Fibroblast of pulmonary artery (primary cell): ENCODE measurements around the gene HPCAL1.
A peak's percentile ranks its signal among the peaks of the same experiment; 100 is the strongest.

Experiments used
- DNase-seq: peaks from one replicate; pipeline ENCODE4 v3.0.0-alpha.2; 2010; ENCODE audit warnings: low read depth
- H3K4me3 ChIP-seq: replicated peaks from 2 replicates; pipeline ENCODE4 v1.5.1; 2011; ENCODE audit warnings: low read depth, mild to moderate bottlenecking, control low read depth, low read length, moderate library complexity
- CTCF ChIP-seq: IDR thresholded peaks from 2 replicates; pipeline ENCODE4 v1.5.1; 2011; ENCODE audit warnings: mild to moderate bottlenecking, control low read depth, low read length, inconsistent platforms; ENCODE audit errors: missing control alignments

Gene HPCAL1

GRCh38 chr2:10359246-10359645 is 56.5 kb downstream of the HPCAL1 start:
- no peak overlapping the region for H3K4me3 ChIP-seq
- no peak for TF ChIP-seq CTCF
- DNase-seq = no peak

- no peak for TF ChIP-seq CTCF
- DNase-seq = no peak
- no peak overlapping the region for H3K4me3 ChIP-seq
Observed at GRCh38 chr2:10359731-10360329, 57.1 kb downstream of the HPCAL1 start.

- TF ChIP-seq CTCF = no peak
- DNase-seq = no peak
- no peak overlapping the region for H3K4me3 ChIP-seq
Observed at GRCh38 chr2:10360460-10360849, 57.8 kb downstream of the HPCAL1 start.

GRCh38 chr2:10360850-10361588 is 58.3 kb downstream of the HPCAL1 start:
- peak; percentile 51 for DNase-seq
- TF ChIP-seq CTCF = no peak
- H3K4me3 ChIP-seq = no peak overlapping the region

GRCh38 chr2:10362096-10362897 is 59.6 kb downstream of the HPCAL1 start:
- H3K4me3 ChIP-seq = no peak overlapping the region
- DNase-seq = no peak
- no peak for TF ChIP-seq CTCF

- no peak for TF ChIP-seq CTCF
- DNase-seq = no peak
- H3K4me3 ChIP-seq = no peak overlapping the region
Observed at GRCh38 chr2:10362898-10363454, 60.3 kb downstream of the HPCAL1 start.
